Natural killer cell (primary cell): ENCODE data around the gene JARID2. TPM values are rescaled to one million over a fixed set of nuclear protein-coding genes. Genes with fewer than 3 reads are reported as not detected.

Source experiments
- ATAC-seq, 3 donors: fragments of 150-1000 bp in 2 of 3; fragments of 200-7000 bp in 1 of 3; cut with Tn5 transposase; 1 replicate in 1 of 3; 2 replicates in 2 of 3; pipeline ENCODE4 v1.10.0; 2021; ENCODE audit warnings: mild to moderate bottlenecking in 2 of 3, moderate library complexity in 2 of 3
- DNase-seq, 2 donors: peaks; one replicate each; pipeline versions ENCODE4 v3.0.0 to v3.0.0-alpha.2; 2013 to 2021; ENCODE audit warnings: mixed read lengths in 1 of 2
- H3K27ac ChIP-seq: one replicate; pipeline ENCODE4 v1.5.1; 2013; ENCODE audit warnings: mild to moderate bottlenecking, low read length
- H3K27me3 ChIP-seq: one replicate; pipeline ENCODE4 v1.6.1; 2013; ENCODE audit warnings: low read length; ENCODE audit not compliant: control insufficient read depth, insufficient read depth
- H3K36me3 ChIP-seq: one replicate; pipeline ENCODE4 v1.6.1; 2013; ENCODE audit warnings: low read length; ENCODE audit not compliant: control insufficient read depth, insufficient read depth
- H3K4me1 ChIP-seq: one replicate; pipeline ENCODE4 v1.6.1; 2013; ENCODE audit warnings: low read length; ENCODE audit not compliant: control insufficient read depth, insufficient read depth
- H3K4me3 ChIP-seq: one replicate; pipeline ENCODE4 v1.5.1; 2013; ENCODE audit warnings: low read length
- H3K9me3 ChIP-seq: one replicate; pipeline ENCODE4 v1.6.1; 2013; ENCODE audit warnings: low read length; ENCODE audit not compliant: control insufficient read depth, insufficient read depth
- H3K27ac Mint-ChIP-seq, 2 donors: one replicate each; pipeline ENCODE4 v1.8.0; 2022; ENCODE audit warnings: mild to moderate bottlenecking in 2 of 2, mixed read lengths in 2 of 2, moderate library complexity in 1 of 2
- H3K27me3 Mint-ChIP-seq, 2 donors: one replicate each; pipeline ENCODE4 v1.8.0; 2022; ENCODE audit warnings: low read depth in 2 of 2, mixed read lengths in 2 of 2
- H3K36me3 Mint-ChIP-seq: one replicate; pipeline ENCODE4 v1.8.0; 2022; ENCODE audit warnings: mixed read lengths
- H3K4me1 Mint-ChIP-seq, 2 donors: one replicate each; pipeline ENCODE4 v1.8.0; 2022; ENCODE audit warnings: mixed read lengths in 2 of 2
- H3K4me3 Mint-ChIP-seq: one replicate; pipeline ENCODE4 v1.8.0; 2022; ENCODE audit warnings: mild to moderate bottlenecking, moderate library complexity, mixed read lengths
- H3K9me3 Mint-ChIP-seq, 2 donors: one replicate each; pipeline ENCODE4 v1.8.0; 2022; ENCODE audit warnings: mixed read lengths in 2 of 2
- WGBS: methylation state at CpG from one replicate; pipeline ENCODE4 v1.1.7; 2013; ENCODE audit warnings: missing lambda C conversion rate; ENCODE audit not compliant: insufficient coverage; 5-methylcytosine and 5-hydroxymethylcytosine counted together
- intact Hi-C: fragments of 100-400 bp; cut with micrococcal nuclease; formaldehyde crosslinking; loops from one replicate; pipeline ENCODE4 v1.14.2; 2022
- total RNA-seq, 4 donors: library from RNA; stranded (reverse); fragments of 120-200 nt in 1 of 4; gene quantifications; one replicate each; pipeline versions ENCODE4 v1.2.3 to v1.2.4, GENCODE V29; 2013 to 2022
- TF ChIP-seq, protein P1 (sequence below): fragments of 200-600 bp; IDR thresholded peaks from one replicate; pipeline ENCODE4 v1.8.0; 2022; ENCODE audit warnings: antibody characterized with exemption

JARID2 gene
- total RNA-seq, 3 donors from 2014 or later (not counting 1 experiment from before 2014, with no cell fraction given) = 49.9 to 60.9 (median 60.5) TPM

DNA sequence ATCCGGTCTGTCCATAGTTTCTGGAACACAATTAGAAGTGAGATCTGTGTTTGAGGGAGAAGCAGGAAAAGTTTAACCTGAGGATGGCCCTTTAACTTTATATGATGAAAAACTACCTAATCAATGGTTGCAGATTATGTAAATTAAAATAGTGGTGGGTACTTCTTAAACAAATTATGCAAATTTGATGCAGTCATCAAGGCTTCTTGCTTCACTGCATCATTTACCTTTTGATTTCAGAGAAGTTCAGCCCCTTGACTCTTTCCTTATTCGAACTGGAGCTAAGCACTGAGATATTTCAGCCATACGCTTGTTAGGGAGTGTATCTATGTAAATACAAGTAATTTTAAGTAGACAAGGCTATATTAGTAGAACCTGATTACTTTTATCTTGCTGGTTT, 73.8 kb downstream of the JARID2 start:
- Mint-ChIP-seq H3K4me3 (no peak overlapping the region), H3K4me1 (peaks cover 79 to 84% of the 10 kb centered on the region in 2 donors)

DNA sequence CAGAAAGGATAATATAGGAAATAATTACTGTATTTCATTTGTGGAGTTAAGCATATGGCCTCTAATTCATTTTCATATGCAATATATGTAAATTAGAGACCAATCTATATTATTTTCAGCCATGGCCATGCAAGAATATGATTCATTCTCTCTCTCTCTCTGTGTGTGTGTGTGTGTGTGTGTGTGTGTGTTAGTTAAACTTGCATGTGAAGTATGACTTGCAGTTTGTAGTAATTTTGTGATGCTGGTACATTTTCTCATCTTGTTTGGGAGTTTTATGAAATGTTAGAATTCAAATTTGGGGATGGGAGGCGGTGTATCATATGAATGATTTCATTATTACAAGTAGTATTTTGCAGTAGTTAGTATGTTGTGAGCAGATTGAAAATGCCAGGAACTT, 74.8 kb downstream of the JARID2 start:
- Mint-ChIP-seq H3K27ac (peak overlapping the region; percentile 65 to 70), H3K36me3 (no peaks in the 10 kb centered on the region), H3K4me3 (no peak overlapping the region), H3K4me1 (peaks cover 82 to 83% of the 10 kb centered on the region in 2 donors), H3K9me3 (no peaks in the 10 kb centered on the region), H3K27me3 (no peaks in the 10 kb centered on the region)
- Histone ChIP-seq H3K36me3 (no peaks in the 10 kb centered on the region), H3K9me3 (no peaks in the 10 kb centered on the region), H3K27me3 (no peaks in the 10 kb centered on the region), H3K4me3 (no peak overlapping the region), H3K4me1 (peaks cover 31% of the 10 kb centered on the region), H3K27ac (no peak overlapping the region)
- ATAC-seq = no peak
- 90% methylated on average over 1 of the region's 1 CpG for WGBS
- no peak for DNase-seq
- intact Hi-C loops = loop anchor here (10.0 kb wide), 1 partner anchor 304 kb away; no protein-coding TSS in a partner anchor
- TF ChIP-seq, protein P1, sequence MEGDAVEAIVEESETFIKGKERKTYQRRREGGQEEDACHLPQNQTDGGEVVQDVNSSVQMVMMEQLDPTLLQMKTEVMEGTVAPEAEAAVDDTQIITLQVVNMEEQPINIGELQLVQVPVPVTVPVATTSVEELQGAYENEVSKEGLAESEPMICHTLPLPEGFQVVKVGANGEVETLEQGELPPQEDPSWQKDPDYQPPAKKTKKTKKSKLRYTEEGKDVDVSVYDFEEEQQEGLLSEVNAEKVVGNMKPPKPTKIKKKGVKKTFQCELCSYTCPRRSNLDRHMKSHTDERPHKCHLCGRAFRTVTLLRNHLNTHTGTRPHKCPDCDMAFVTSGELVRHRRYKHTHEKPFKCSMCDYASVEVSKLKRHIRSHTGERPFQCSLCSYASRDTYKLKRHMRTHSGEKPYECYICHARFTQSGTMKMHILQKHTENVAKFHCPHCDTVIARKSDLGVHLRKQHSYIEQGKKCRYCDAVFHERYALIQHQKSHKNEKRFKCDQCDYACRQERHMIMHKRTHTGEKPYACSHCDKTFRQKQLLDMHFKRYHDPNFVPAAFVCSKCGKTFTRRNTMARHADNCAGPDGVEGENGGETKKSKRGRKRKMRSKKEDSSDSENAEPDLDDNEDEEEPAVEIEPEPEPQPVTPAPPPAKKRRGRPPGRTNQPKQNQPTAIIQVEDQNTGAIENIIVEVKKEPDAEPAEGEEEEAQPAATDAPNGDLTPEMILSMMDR = no peak

More for the DNA sequence above, 73.8 kb downstream of the JARID2 start:
- no peaks in the 10 kb centered on the region for H3K36me3 Mint-ChIP-seq
- peak overlapping the region; percentile 65 to 70 for H3K27ac Mint-ChIP-seq
- intact Hi-C loops = loop anchor here (10.0 kb wide), 1 partner anchor 305 kb away; no protein-coding TSS in a partner anchor
- H3K9me3 Mint-ChIP-seq = no peaks in the 10 kb centered on the region
- Histone ChIP-seq H3K36me3 (no peaks in the 10 kb centered on the region), H3K27me3 (no peaks in the 10 kb centered on the region), H3K9me3 (no peaks in the 10 kb centered on the region), H3K4me3 (no peak overlapping the region), H3K27ac (no peak overlapping the region), H3K4me1 (peaks cover 28% of the 10 kb centered on the region)
- TF ChIP-seq, protein P1 = no peak
- DNase-seq (no peak), ATAC-seq (no peak)
- H3K27me3 Mint-ChIP-seq = no peaks in the 10 kb centered on the region
- 75% methylated on average over 3 of the region's 3 CpGs for WGBS

DNA sequence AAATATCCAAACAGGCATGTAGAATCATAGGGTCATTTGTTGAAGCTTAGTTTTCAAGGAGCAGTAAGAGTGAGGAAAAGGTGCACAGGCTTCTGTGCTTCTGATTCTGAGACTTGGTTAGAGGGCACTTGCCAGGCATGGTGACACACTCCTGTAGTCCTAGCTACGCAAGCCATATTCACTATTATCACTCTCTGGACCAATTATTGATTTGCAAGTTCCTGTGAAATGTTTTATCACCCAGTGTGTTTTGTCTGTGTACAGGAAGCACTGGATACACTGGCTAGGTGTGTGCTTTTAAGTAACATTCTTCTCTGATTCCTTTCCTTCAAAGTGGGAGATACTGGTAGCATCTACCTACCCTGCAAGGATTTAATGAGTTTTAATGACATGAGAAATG, 76.3 kb downstream of the JARID2 start:
- Mint-ChIP-seq H3K9me3 (no peaks in the 10 kb centered on the region), H3K27ac (peak overlapping the region; percentile 1 to 61), H3K36me3 (no peaks in the 10 kb centered on the region), H3K4me1 (peaks cover 83 to 84% of the 10 kb centered on the region in 2 donors), H3K4me3 (no peak overlapping the region), H3K27me3 (no peaks in the 10 kb centered on the region)
- TF ChIP-seq, protein P1 = no peak
- Histone ChIP-seq H3K27ac (no peak overlapping the region), H3K36me3 (no peaks in the 10 kb centered on the region), H3K27me3 (no peaks in the 10 kb centered on the region), H3K4me1 (peaks cover 37% of the 10 kb centered on the region), H3K4me3 (no peak overlapping the region), H3K9me3 (no peaks in the 10 kb centered on the region)
- 100% methylated on average over 1 of the region's 1 CpG for WGBS
- intact Hi-C loops = loop anchor here (10.0 kb wide), 1 partner anchor 303 kb away; no protein-coding TSS in a partner anchor
- DNase-seq (no peak), ATAC-seq (no peak)
